H1 (cell line): ENCODE measurements around the gene ORAI3. TPM values are rescaled to one million over a fixed set of nuclear protein-coding genes. Genes with fewer than 3 reads are reported as not detected.

Experiments
- CTCF ChIA-PET: fragments of 300-600 bp; sonication (Branson Sonifier 250); formaldehyde crosslinking; loops from one replicate; lab custom pipeline; 2021; ENCODE audit not compliant: partially characterized antibody; lab: Charles Lee
- POLR2A ChIA-PET: fragments of 300-600 bp; sonication (Branson Sonifier 250); formaldehyde crosslinking; loops from one replicate; lab custom pipeline; 2021; ENCODE audit warnings: inconsistent platforms; ENCODE audit not compliant: partially characterized antibody; lab: Charles Lee
- DNase-seq, 2 experiments: peaks; one replicate each; pipeline versions ENCODE4 v3.0.0 to v3.0.0-alpha.2; 2010 to 2022; ENCODE audit warnings: low spot score in 2 of 2, low read depth in 1 of 2, mixed read lengths in 1 of 2
- FAIRE-seq: peaks from 2 replicates; lab custom pipeline; 2011; peaks lifted over from hg19 to GRCh38; lab: Jason Lieb, UNC
- H2AFZ ChIP-seq: 2 replicates; pipeline ENCODE4 v1.8.1; 2012; ENCODE audit warnings: low read length, inconsistent platforms
- H2AK5ac ChIP-seq: 2 replicates; pipeline ENCODE4 v1.6.1; 2013; ENCODE audit warnings: low read depth, low read length
- H2BK120ac ChIP-seq: replicated peaks from 2 replicates; pipeline ENCODE3; 2013; ENCODE audit warnings: low read depth, low read length, inconsistent platforms
- H2BK12ac ChIP-seq: 2 replicates; pipeline ENCODE4 v1.6.1; 2013; ENCODE audit warnings: low read depth, low read length
- H2BK15ac ChIP-seq: 2 replicates; pipeline ENCODE4 v1.6.1; 2013; ENCODE audit warnings: low read length
- H2BK20ac ChIP-seq: 2 replicates; pipeline ENCODE4 v1.6.1; 2013; ENCODE audit warnings: low read length
- H2BK5ac ChIP-seq: 2 replicates; pipeline ENCODE4 v1.6.1; 2013; ENCODE audit warnings: low read depth, low read length
- H3K14ac ChIP-seq: 2 replicates; pipeline ENCODE4 v1.6.1; 2013; ENCODE audit warnings: inconsistent platforms; ENCODE audit not compliant: insufficient read length
- H3K18ac ChIP-seq: 2 replicates; pipeline ENCODE4 v1.6.1; 2013; ENCODE audit warnings: low read length; ENCODE audit errors: extremely low read depth
- H3K23ac ChIP-seq: 2 replicates; pipeline ENCODE4 v1.6.1; 2013; ENCODE audit warnings: inconsistent platforms; ENCODE audit not compliant: insufficient read length
- H3K23me2 ChIP-seq: 2 replicates; pipeline ENCODE4 v1.6.1; 2013; ENCODE audit warnings: low read depth, low read length
- H3K27ac ChIP-seq: 2 replicates; pipeline ENCODE4 v1.6.1; 2011; ENCODE audit warnings: low read depth, low read length, inconsistent platforms
- H3K27me3 ChIP-seq, 4 experiments: replicated peaks in 1 of 4; 1 replicate in 1 of 4; 2 replicates in 3 of 4; pipeline versions ENCODE4 v1.6.1 to v1.8.1; 2011 to 2013; ENCODE audit warnings: low read length in 3 of 4, mild to moderate bottlenecking in 3 of 4, inconsistent platforms in 2 of 4, mixed read lengths in 2 of 4, moderate library complexity in 1 of 4; ENCODE audit not compliant: control insufficient read depth in 3 of 4, insufficient read depth in 3 of 4; ENCODE audit errors: extremely low read depth in 1 of 4
- H3K36me3 ChIP-seq, 4 experiments: 2 replicates each; pipeline versions ENCODE4 v1.6.1 to v1.8.1; 2011 to 2013; ENCODE audit warnings: mild to moderate bottlenecking in 4 of 4, low read length in 3 of 4, moderate library complexity in 2 of 4, control low read depth in 1 of 4, inconsistent platforms in 1 of 4; ENCODE audit not compliant: insufficient read depth in 4 of 4, control insufficient read depth in 2 of 4
- H3K4ac ChIP-seq: replicated peaks from 2 replicates; pipeline ENCODE3; 2013; ENCODE audit warnings: low read length, low read depth, mixed read lengths, inconsistent platforms; ENCODE audit not compliant: insufficient read length
- H3K4me1 ChIP-seq, 4 experiments: replicated peaks in 1 of 4; 1 replicate in 1 of 4; 2 replicates in 3 of 4; pipeline versions ENCODE4 v1.6.1 to v1.8.1; 2011 to 2013; ENCODE audit warnings: low read length in 3 of 4, inconsistent platforms in 2 of 4, mixed read lengths in 1 of 4; ENCODE audit not compliant: insufficient read depth in 4 of 4, control insufficient read depth in 3 of 4
- H3K4me2 ChIP-seq, 2 experiments: 2 replicates each; pipeline versions ENCODE4 v1.6.1 to v1.8.1; 2011 to 2013; ENCODE audit warnings: low read depth in 2 of 2, low read length in 2 of 2, control low read depth in 1 of 2, inconsistent platforms in 1 of 2, mild to moderate bottlenecking in 1 of 2; ENCODE audit not compliant: insufficient read depth in 1 of 2
- H3K4me3 ChIP-seq, 4 experiments: fragments of 200-600, 300-600 bp in 1 of 4; sonication (generic), shearing (Covaris generic), sonication (Bioruptor Twin) in 1 of 4; 2 replicates each; pipeline versions ENCODE4 v1.5.1 to v1.8.1; 2011 to 2016; ENCODE audit warnings: low read length in 4 of 4, low read depth in 3 of 4, control low read depth in 2 of 4, inconsistent platforms in 2 of 4, mild to moderate bottlenecking in 2 of 4, mixed read lengths in 1 of 4, moderate library complexity in 1 of 4; ENCODE audit not compliant: insufficient read depth in 2 of 4; ENCODE audit errors: extremely low read depth in 1 of 4
- H3K56ac ChIP-seq: replicated peaks from 2 replicates; pipeline ENCODE3; 2013; ENCODE audit warnings: low read depth, mild to moderate bottlenecking, mixed read lengths, low read length, inconsistent platforms; ENCODE audit not compliant: insufficient read length
- H3K79me1 ChIP-seq: 2 replicates; pipeline ENCODE4 v1.6.1; 2013; ENCODE audit warnings: low read depth, low read length, control low read depth
- H3K79me2 ChIP-seq, 2 experiments: 2 replicates each; pipeline versions ENCODE4 v1.6.1 to v1.8.1; 2012 to 2013; ENCODE audit warnings: low read length in 2 of 2, mild to moderate bottlenecking in 2 of 2, inconsistent platforms in 1 of 2; ENCODE audit not compliant: insufficient read depth in 2 of 2, control insufficient read depth in 1 of 2
- H3K9ac ChIP-seq, 4 experiments: replicated peaks in 1 of 4; 1 replicate in 1 of 4; 2 replicates in 3 of 4; pipeline versions ENCODE4 v1.6.1 to v1.8.1; 2011 to 2013; ENCODE audit warnings: low read depth in 3 of 4, low read length in 3 of 4, control low read depth in 2 of 4, mild to moderate bottlenecking in 2 of 4, moderate library complexity in 2 of 4, inconsistent platforms in 1 of 4; ENCODE audit errors: extremely low read depth in 1 of 4
- H3K9me3 ChIP-seq, 2 experiments: 2 replicates each; pipeline versions ENCODE4 v1.6.1 to v1.8.1; 2012 to 2013; ENCODE audit warnings: mild to moderate bottlenecking in 2 of 2, moderate library complexity in 2 of 2, control low read depth in 1 of 2, inconsistent platforms in 1 of 2, low read depth in 1 of 2, low read length in 1 of 2, mixed read lengths in 1 of 2; ENCODE audit not compliant: insufficient read depth in 2 of 2
- H4K20me1 ChIP-seq, 2 experiments: replicated peaks in 1 of 2; 2 replicates each; pipeline versions ENCODE3 to v1.8.1; 2011 to 2013; ENCODE audit warnings: inconsistent platforms in 2 of 2, low read length in 2 of 2, mild to moderate bottlenecking in 1 of 2; ENCODE audit not compliant: insufficient read depth in 2 of 2, control insufficient read depth in 1 of 2
- H4K5ac ChIP-seq: 2 replicates; pipeline ENCODE4 v1.6.1; 2013; ENCODE audit warnings: low read length, low read depth, mixed read lengths, inconsistent platforms; ENCODE audit not compliant: insufficient read length
- H4K8ac ChIP-seq: 2 replicates; pipeline ENCODE4 v1.8.0; 2013; ENCODE audit warnings: mild to moderate bottlenecking, moderate library complexity, low read length, inconsistent platforms; ENCODE audit not compliant: insufficient read depth; ENCODE audit errors: extremely low read depth
- H4K91ac ChIP-seq: replicated peaks from 2 replicates; pipeline ENCODE3; 2013; ENCODE audit warnings: low read length, mixed read lengths, inconsistent platforms; ENCODE audit not compliant: insufficient read length
- CBX5 ChIP-seq: fragments of 300-800, 300-1000 bp; sonication (generic); IDR thresholded peaks from 2 replicates; pipeline ENCODE4 v1.7.1; 2016; ENCODE audit warnings: antibody characterized with exemption, low read length, low read depth
- CBX8 ChIP-seq: fragments of 300-800, 300-1000 bp; sonication (generic); IDR thresholded peaks from 2 replicates; pipeline ENCODE4 v1.7.1; 2016; ENCODE audit warnings: low read depth, low read length, borderline replicate concordance
- EP300 ChIP-seq, 2 experiments: IDR thresholded peaks; 1 replicate in 1 of 2; 2 replicates in 1 of 2; pipeline ENCODE4 v1.6.1; 2011 to 2012; ENCODE audit warnings: low read depth in 2 of 2, low read length in 2 of 2, mild to moderate bottlenecking in 2 of 2, borderline replicate concordance in 1 of 2, inconsistent platforms in 1 of 2, moderate library complexity in 1 of 2
- GABPA ChIP-seq: IDR thresholded peaks from 2 replicates; pipeline ENCODE4 v1.6.1; 2011; ENCODE audit warnings: mild to moderate bottlenecking, low read length, moderate library complexity, borderline replicate concordance; ENCODE audit not compliant: insufficient read depth
- GTF2F1 ChIP-seq: IDR thresholded peaks from 2 replicates; pipeline ENCODE4 v1.6.1; 2012; ENCODE audit warnings: low read depth, low read length, improper control_type of control experiment, borderline replicate concordance
- MAFK ChIP-seq: IDR thresholded peaks from 2 replicates; pipeline ENCODE4 v1.6.1; 2012; ENCODE audit warnings: low read depth, mild to moderate bottlenecking, improper control_type of control experiment, low read length
- SP1 ChIP-seq: IDR thresholded peaks from 2 replicates; pipeline ENCODE4 v1.6.1; 2011; ENCODE audit warnings: low read depth, low read length
- TAF1 ChIP-seq: IDR thresholded peaks from 2 replicates; pipeline ENCODE4 v1.6.1; 2011; ENCODE audit warnings: mild to moderate bottlenecking, low read depth, low read length
- TEAD4 ChIP-seq: IDR thresholded peaks from 2 replicates; pipeline ENCODE4 v1.6.1; 2012; ENCODE audit warnings: low read depth, low read length, inconsistent platforms, mixed read lengths
- WGBS, 2 experiments: shearing (Covaris generic) in 1 of 2; methylation state at CpG; one replicate each; pipeline versions ENCODE4 v1.1.6 to v1.1.7; 2013 to 2015; ENCODE audit warnings: low lambda C conversion rate in 2 of 2, mixed read lengths in 2 of 2, inconsistent platforms in 1 of 2, low coverage in 1 of 2, missing lambda C conversion rate in 1 of 2; ENCODE audit not compliant: insufficient replicate concordance in 2 of 2, insufficient coverage in 1 of 2, insufficient read length in 1 of 2; ENCODE audit errors: extremely low coverage in 1 of 2, missing lambda C conversion rate in 1 of 2; 5-methylcytosine and 5-hydroxymethylcytosine counted together
- polyA plus RNA-seq, 7 experiments: library from polyadenylated mRNA; depleted of rRNA in 3 of 7; stranded (reverse) in 5 of 7; unstranded in 2 of 7; fragments of >200 nt in 5 of 7; fragments of 200-250 nt in 2 of 7; gene quantifications; 1 replicate in 5 of 7; 2 replicates in 1 of 7; 4 replicates in 1 of 7; pipeline versions ENCODE4 v1.2.1 to v1.2.3, GENCODE V29; 2011 to 2013; ENCODE audit warnings: missing spikeins in 2 of 7, mixed read lengths in 2 of 7
- total RNA-seq: library from RNA; stranded (reverse); fragmentation: NEBNext Ultra II Directional; extraction: Animal tissue kit (Norgen Biotek cat#: 25700); gene quantifications from 2 replicates; pipeline ENCODE4 v1.2.1, GENCODE V29; 2021

The ORAI3 gene
- total and polyA plus RNA-seq, 2 of the 8 experiments (the other 6 are each of a cell fraction or from before 2014, with no cell fraction given) = 8.7 to 24.5 TPM

DNA sequence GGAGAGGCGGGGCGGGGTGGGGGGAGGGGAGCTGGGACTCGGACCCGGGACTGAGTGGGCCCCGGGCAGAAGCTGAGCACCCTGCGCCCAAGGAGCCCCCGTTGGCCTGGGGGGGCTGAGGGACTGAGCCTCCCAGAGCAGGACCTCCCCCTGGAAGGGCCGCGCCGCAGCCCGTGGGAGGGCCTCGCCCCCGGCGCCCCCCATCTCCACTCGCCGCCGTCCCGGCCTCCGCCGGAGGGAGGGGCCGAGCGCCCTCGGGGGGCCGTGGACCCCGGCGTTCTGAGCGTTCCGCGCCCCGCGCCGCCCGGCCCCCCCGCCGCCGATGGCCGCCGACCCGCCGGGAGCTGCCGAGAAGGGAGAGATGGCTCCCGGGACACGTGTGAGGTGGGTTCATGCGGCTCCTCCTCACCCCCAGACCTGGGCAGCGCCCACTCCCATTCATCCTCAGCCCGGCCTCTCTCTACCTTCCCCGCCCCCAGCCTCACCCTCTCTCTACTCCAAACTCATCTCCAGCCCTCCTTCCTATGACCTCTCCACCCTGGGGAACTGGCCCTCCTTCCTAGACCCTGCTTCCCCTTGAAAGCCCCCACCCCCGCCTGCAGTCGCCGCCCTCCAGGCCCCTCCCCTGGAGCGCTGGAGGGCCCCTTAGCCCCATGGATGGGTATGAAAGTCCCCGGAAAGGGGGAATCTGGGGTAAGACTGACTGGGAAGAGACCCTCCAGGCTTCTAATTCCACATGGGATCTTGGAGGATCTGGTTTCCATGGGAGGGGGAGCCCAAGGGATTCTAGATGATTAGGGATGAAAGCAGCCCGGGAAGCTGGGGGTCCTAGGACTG, 24.6 kb upstream of the ORAI3 start:
- H3K79me1 ChIP-seq = peaks cover 4% of the 10 kb centered on the region
- no peak overlapping the region for H2BK20ac ChIP-seq
- DNase-seq = peak in 1 of 2 experiments; percentile 60
- peak overlapping the region; percentile 72; the same call in 1 of the 2 replicates for H4K8ac ChIP-seq
- peaks cover 0 to 11% (median 3%) of the 10 kb centered on the region in 4 experiments; a peak in 4 of 8 replicates for H3K36me3 ChIP-seq
- peak overlapping the region; percentile 49 to 88 (median 62) for H3K4me3 ChIP-seq
- WGBS, 2 experiments = 27% methylated on average over 3 of the region's 53 CpGs; no CpG with 5 or more reads in 1 of the 2 experiments
- H3K14ac ChIP-seq = no peak overlapping the region
- H2AFZ ChIP-seq = no peak overlapping the region
- peaks cover 8% of the 10 kb centered on the region; the same call in 1 of the 2 replicates for H3K23me2 ChIP-seq
- H3K4me1 ChIP-seq = peaks cover 0 to 9% (median 2%) of the 10 kb centered on the region in 4 experiments; a peak in 4 of 7 replicates
- no peak overlapping the region for H3K23ac ChIP-seq
- peak overlapping the region; percentile 37; the same call in 1 of the 2 replicates for H3K27ac ChIP-seq
- peak overlapping the region; percentile 36 for H4K5ac ChIP-seq
- peak overlapping the region; percentile 68 to 71 for H3K4me2 ChIP-seq
- H3K18ac ChIP-seq = peak overlapping the region; percentile 71; the same call in 1 of the 2 replicates
- no peak overlapping the region for H2BK120ac ChIP-seq
- FAIRE-seq = no peak
- no peak overlapping the region for H3K4ac ChIP-seq
- no peaks in the 10 kb centered on the region for H3K27me3 ChIP-seq
- ChIA-PET CTCF (interaction anchor here (0.6 to 4.4 kb wide), 4 partner anchors 11 to 78 kb away, joined by 3 to 33 read pairs (median 14); no protein-coding TSS in a partner anchor), POLR2A (interaction anchor here (0.6 to 8.2 kb wide), 11 partner anchors 13 to 149 kb away, joined by 3 to 105 read pairs (median 4); partner anchors contain the start of genes CTF1 and ORAI3)
- H3K9me3 ChIP-seq = no peaks in the 10 kb centered on the region
- peaks cover 2 to 3% of the 10 kb centered on the region in 2 experiments for H4K20me1 ChIP-seq
- no peak overlapping the region for H2BK15ac ChIP-seq
- no peak overlapping the region for H2BK12ac ChIP-seq
- H3K79me2 ChIP-seq = peaks cover 0 to 10% of the 10 kb centered on the region in 2 experiments; a peak in 2 of 4 replicates
- peak overlapping the region in 3 of 4 experiments; percentile 34 to 68 (median 56); a peak in 6 of 7 replicates for H3K9ac ChIP-seq
- H2AK5ac ChIP-seq = no peak overlapping the region
- no peak overlapping the region for H4K91ac ChIP-seq
- no peak overlapping the region; the same call in 1 of the 2 replicates for H2BK5ac ChIP-seq
- peak overlapping the region; percentile 47 for H3K56ac ChIP-seq
- TF ChIP-seq SP1 (no peak), EP300 (IDR thresholded peaks at IDR 0.05; ENCODE audit: borderline replicate concordance in 1 of 2, low read depth in 2 of 2, low read length in 2 of 2) (no peak), CBX5 (no peak), TEAD4 (no peak), CBX8 (no peak), GTF2F1 (no peak), GABPA (no peak), MAFK (no peak), TAF1 (no peak)
